Measurements from ENCODE around the gene RIOX2.

GRCh38 chr3:97972976-97973375 is 745 bp upstream of the RIOX2 start:
- TF ChIP-seq REST (IDR thresholded peaks at IDR 0.05; ENCODE audit: insufficient read depth in 1 of 2, low read depth in 2 of 2, low read length in 2 of 2) (no peak), POLR2AphosphoS5 (IDR thresholded peaks at IDR 0.05; ENCODE audit: low read depth, low read length) (no peak)

Data from PFSK-1 (cell line).